Esophagus squamous epithelium (tissue), 4 donors: ENCODE measurements around the gene CBLB.

Experiments
- CTCF ChIP-seq, 6 experiments: fragments of 450-650 bp in 4 of 6; fragments of 200-600 bp in 2 of 6; sonication (generic) in 2 of 6; IDR thresholded peaks; one replicate each; pipeline ENCODE4 v1.5.1; 2016 to 2019; ENCODE audit warnings: antibody characterized with exemption in 6 of 6, mild to moderate bottlenecking in 4 of 6, moderate library complexity in 4 of 6
- POLR2A ChIP-seq, 4 donors: fragments of 450-650 bp; IDR thresholded peaks; one replicate each; pipeline ENCODE4 v1.6.1; 2017; ENCODE audit warnings: antibody characterized with exemption in 4 of 4, mild to moderate bottlenecking in 4 of 4, moderate library complexity in 3 of 4

- TF ChIP-seq CTCF (IDR thresholded peaks at IDR 0.05): no peak
- TF ChIP-seq POLR2A (IDR thresholded peaks at IDR 0.05): no peak
Observed at GRCh38 chr3:105851176-105851575, 17.6 kb downstream of the CBLB start.
